PC-3 (cell line): ENCODE measurements around the gene C1QTNF5. TPM values are rescaled to one million over a fixed set of nuclear protein-coding genes. Genes with fewer than 3 reads are reported as not detected.

Source experiments
- ATAC-seq: fragments of 200-7000 bp; cut with Tn5 transposase; 2 replicates; pipeline ENCODE4 v1.9.1; 2020; ENCODE audit warnings: mild to moderate bottlenecking, moderate library complexity
- BruUV-seq: library from RNA; stranded (reverse); fragments of 400-500 nt; replicated peaks from 2 replicates; lab custom pipeline; 2021; lab: Mats Ljungman, UMichigan
- CTCF ChIA-PET: fragments of 300-600 bp; sonication (Branson Sonifier 250); formaldehyde crosslinking; loops from one replicate; lab custom pipeline; 2022; ENCODE audit warnings: antibody characterized with exemption; lab: Charles Lee
- POLR2A ChIA-PET: fragments of 300-600 bp; sonication (Branson Sonifier 250); formaldehyde crosslinking; loops from one replicate; lab custom pipeline; 2022; ENCODE audit warnings: antibody characterized with exemption; ENCODE audit not compliant: unreplicated experiment; lab: Charles Lee
- DNase-seq: peaks from one replicate; pipeline ENCODE4 v3.0.0-alpha.2; 2015
- H2AFZ ChIP-seq: fragments of 300-600 bp; sonication (generic); 2 replicates; pipeline ENCODE4 v1.6.0; 2016; ENCODE audit warnings: antibody characterized with exemption, low read length
- H3F3A ChIP-seq: fragments of 300-600 bp; sonication (generic); one replicate; pipeline ENCODE4 v1.6.0; 2017; ENCODE audit warnings: antibody characterized with exemption, low read length, control low read depth, mild to moderate bottlenecking; ENCODE audit not compliant: unreplicated experiment
- H3K27ac ChIP-seq: fragments of 300-600 bp; sonication (generic); 2 replicates; pipeline ENCODE4 v1.5.1; 2016; ENCODE audit warnings: mild to moderate bottlenecking, low read length
- H3K27me3 ChIP-seq: fragments of 300-600 bp; sonication (generic); 2 replicates; pipeline ENCODE4 v1.6.1; 2016; ENCODE audit warnings: low read length, mixed read lengths
- H3K36me3 ChIP-seq: fragments of 300-600 bp; sonication (generic); 2 replicates; pipeline ENCODE4 v1.6.1; 2016; ENCODE audit warnings: low read depth, mixed run types, low read length, mixed read lengths
- H3K4me1 ChIP-seq: fragments of 300-600 bp; sonication (generic); 2 replicates; pipeline ENCODE4 v1.5.1; 2016; ENCODE audit warnings: low read length; ENCODE audit not compliant: insufficient read depth
- H3K4me2 ChIP-seq: fragments of 300-600 bp; sonication (generic); 2 replicates; pipeline ENCODE4 v1.6.0; 2016; ENCODE audit warnings: low read length
- H3K4me3 ChIP-seq: fragments of 300-600 bp; sonication (generic); 2 replicates; pipeline ENCODE4 v1.5.1; 2016; ENCODE audit warnings: mild to moderate bottlenecking, low read length, mixed read lengths
- H3K79me2 ChIP-seq: fragments of 300-600 bp; sonication (generic); 2 replicates; pipeline ENCODE4 v1.6.1; 2017; ENCODE audit warnings: low read length, mixed read lengths
- H3K9ac ChIP-seq: fragments of 300-600 bp; sonication (generic); 2 replicates; pipeline ENCODE4 v1.6.0; 2016; ENCODE audit warnings: mild to moderate bottlenecking, low read length
- H3K9me2 ChIP-seq: fragments of 300-600 bp; sonication (generic); replicated peaks from 2 replicates; pipeline ENCODE4 v1.6.1; 2016; ENCODE audit warnings: mixed run types, low read length, mixed read lengths
- H3K9me3 ChIP-seq: fragments of 300-600 bp; sonication (generic); 2 replicates; pipeline ENCODE4 v1.6.1; 2016; ENCODE audit warnings: low read length, mixed read lengths
- H4K20me1 ChIP-seq: fragments of 300-600 bp; sonication (generic); 2 replicates; pipeline ENCODE4 v1.6.1; 2016; ENCODE audit warnings: low read length, mixed read lengths
- EZH2 ChIP-seq: fragments of 300-600 bp; sonication (generic); IDR thresholded peaks from one replicate; pipeline ENCODE4 v1.6.1; 2017; ENCODE audit warnings: antibody characterized with exemption, mild to moderate bottlenecking, low read length; ENCODE audit not compliant: unreplicated experiment
- EZH2phosphoT487 ChIP-seq: fragments of 300-600 bp; sonication (generic); IDR thresholded peaks from 2 replicates; pipeline ENCODE4 v1.6.1; 2018; ENCODE audit warnings: mild to moderate bottlenecking, antibody characterized with exemption, low read length, borderline replicate concordance
- intact Hi-C: fragments of 100-400 bp; cut with micrococcal nuclease; formaldehyde crosslinking; loops from 2 replicates; pipeline ENCODE4 v1.9.0; 2023
- total RNA-seq: library from RNA; depleted of rRNA; stranded (reverse); fragments of >200 nt; gene quantifications from 2 replicates; pipeline ENCODE4 v1.2.3, GENCODE V29; 2014
- TF ChIP-seq, protein P1 (sequence below): fragments of 300-600 bp; sonication (generic); conservative IDR thresholded peaks from 2 replicates; pipeline ENCODE4 v1.5.1; 2017; ENCODE audit warnings: antibody characterized with exemption, low read depth, mild to moderate bottlenecking, low read length

C1QTNF5 gene
- total RNA-seq, 1 experiment from 2014 or later, result 2.0 TPM

DNA sequence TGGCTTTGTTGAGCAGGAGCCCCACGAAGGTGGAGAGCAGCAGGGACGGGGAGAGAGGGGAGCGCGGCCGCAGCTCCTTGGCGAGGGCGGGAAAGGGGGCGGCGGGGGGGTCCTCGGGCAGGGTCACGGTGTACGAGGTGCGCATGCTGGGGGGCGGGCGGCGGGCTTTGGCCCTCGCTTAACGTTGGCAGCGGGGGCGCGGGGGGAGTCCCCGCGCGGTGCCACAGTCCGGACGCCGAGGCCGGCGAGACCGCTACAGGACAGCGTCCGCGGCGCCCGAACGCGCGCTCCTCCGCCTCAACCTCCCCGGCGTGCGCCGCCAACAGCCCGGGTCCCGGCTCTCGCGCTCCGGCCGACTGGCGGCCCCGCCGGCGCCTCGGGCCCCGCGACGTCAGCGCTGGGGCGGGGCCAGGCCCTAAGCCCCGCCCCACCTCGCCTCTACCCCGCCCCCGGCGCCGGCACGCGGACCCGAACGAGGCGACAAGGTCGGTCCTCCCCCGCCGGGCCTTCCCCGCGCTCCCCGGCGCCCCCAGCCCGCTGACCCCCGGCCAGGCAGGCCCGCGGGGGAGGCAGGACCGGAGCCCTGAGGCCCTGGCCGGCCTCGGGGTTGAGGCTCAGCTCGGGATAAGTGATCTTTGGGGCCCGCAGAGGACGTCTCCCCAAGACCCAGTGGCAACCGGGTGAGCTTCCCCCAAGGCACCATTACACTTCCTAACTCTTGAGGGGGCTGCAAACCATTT lies 23.3 kb upstream of the C1QTNF5 start:
- H3K4me2 ChIP-seq, result peak overlapping the region; percentile 12; the same call in 1 of the 2 replicates
- H3K27me3 ChIP-seq, result no peaks in the 10 kb centered on the region
- ChIA-PET CTCF (no interaction called here), POLR2A (no interaction called here)
- no TSS peak for BruUV-seq
- TF ChIP-seq, protein P1, sequence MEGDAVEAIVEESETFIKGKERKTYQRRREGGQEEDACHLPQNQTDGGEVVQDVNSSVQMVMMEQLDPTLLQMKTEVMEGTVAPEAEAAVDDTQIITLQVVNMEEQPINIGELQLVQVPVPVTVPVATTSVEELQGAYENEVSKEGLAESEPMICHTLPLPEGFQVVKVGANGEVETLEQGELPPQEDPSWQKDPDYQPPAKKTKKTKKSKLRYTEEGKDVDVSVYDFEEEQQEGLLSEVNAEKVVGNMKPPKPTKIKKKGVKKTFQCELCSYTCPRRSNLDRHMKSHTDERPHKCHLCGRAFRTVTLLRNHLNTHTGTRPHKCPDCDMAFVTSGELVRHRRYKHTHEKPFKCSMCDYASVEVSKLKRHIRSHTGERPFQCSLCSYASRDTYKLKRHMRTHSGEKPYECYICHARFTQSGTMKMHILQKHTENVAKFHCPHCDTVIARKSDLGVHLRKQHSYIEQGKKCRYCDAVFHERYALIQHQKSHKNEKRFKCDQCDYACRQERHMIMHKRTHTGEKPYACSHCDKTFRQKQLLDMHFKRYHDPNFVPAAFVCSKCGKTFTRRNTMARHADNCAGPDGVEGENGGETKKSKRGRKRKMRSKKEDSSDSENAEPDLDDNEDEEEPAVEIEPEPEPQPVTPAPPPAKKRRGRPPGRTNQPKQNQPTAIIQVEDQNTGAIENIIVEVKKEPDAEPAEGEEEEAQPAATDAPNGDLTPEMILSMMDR, result no peak
- TF ChIP-seq EZH2, result no peak
- TF ChIP-seq EZH2phosphoT487, result no peak
- H2AFZ ChIP-seq, result no peak overlapping the region
- no peaks in the 10 kb centered on the region for H3K9me3 ChIP-seq
- H4K20me1 ChIP-seq, result no peaks in the 10 kb centered on the region
- H3K36me3 ChIP-seq, result no peaks in the 10 kb centered on the region
- peak; percentile 49 for DNase-seq
- no peaks in the 10 kb centered on the region for H3K79me2 ChIP-seq
- no peak for ATAC-seq
- no peaks in the 10 kb centered on the region for H3K9me2 ChIP-seq
- no peak overlapping the region for H3K9ac ChIP-seq
- H3K27ac ChIP-seq, result no peak overlapping the region
- H3K4me3 ChIP-seq, result no peak overlapping the region
- intact Hi-C loops, result no loop called here
- peaks cover 5% of the 10 kb centered on the region for H3F3A ChIP-seq
- peaks cover 48% of the 10 kb centered on the region for H3K4me1 ChIP-seq

DNA sequence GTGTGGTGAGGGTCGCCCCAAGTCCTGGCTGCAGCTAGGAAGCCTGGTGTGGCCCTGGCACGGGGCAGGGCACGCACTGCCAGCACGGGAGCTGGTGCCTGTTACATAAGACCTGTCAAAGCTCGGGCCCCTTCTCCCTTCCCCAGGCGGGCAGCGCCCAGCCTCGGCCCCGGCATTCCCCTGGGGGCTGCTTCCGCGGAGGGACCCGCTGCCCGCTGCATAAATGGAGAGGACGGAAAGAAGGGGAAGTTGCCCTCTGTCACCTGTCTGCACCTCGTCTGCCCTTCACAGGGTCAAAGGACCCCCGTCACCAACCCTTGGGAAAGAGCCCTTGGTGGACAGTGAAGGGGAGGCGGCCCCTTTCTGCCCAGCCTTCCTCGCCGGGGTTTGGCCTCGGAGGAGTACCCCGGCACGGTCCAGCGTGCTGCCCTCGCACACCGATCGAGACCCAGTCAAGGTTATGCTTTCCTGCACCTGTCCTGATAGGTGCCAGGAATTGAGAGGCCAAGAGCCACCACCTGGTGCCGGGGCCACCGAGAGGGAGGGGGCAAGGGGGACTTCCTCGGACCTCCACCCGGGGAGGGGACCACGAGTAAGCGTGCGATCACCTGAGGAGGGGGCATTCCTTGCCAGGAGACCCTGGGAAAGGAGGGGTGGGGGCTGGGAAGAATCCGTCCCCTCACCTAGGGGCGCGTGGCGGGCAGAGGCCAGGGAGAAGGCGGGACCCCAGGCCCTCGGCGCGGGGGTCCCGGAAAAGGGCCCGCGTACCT lies 22.6 kb upstream of the C1QTNF5 start:
- TF ChIP-seq, protein P1, result no peak
- TF ChIP-seq EZH2phosphoT487 (no peak), EZH2 (no peak)
- Histone ChIP-seq H3K27me3 (no peaks in the 10 kb centered on the region), H3K9me2 (no peaks in the 10 kb centered on the region), H2AFZ (no peak overlapping the region), H3K36me3 (no peaks in the 10 kb centered on the region), H3K9ac (no peak overlapping the region), H3K79me2 (no peaks in the 10 kb centered on the region), H3K27ac (no peak overlapping the region), H3K4me1 (peaks cover 41% of the 10 kb centered on the region), H3K4me3 (no peak overlapping the region), H3K4me2 (peak overlapping the region; percentile 12; the same call in 1 of the 2 replicates), H3F3A (peaks cover 5% of the 10 kb centered on the region), H3K9me3 (no peaks in the 10 kb centered on the region), H4K20me1 (no peaks in the 10 kb centered on the region)
- BruUV-seq, result no TSS peak
- DNase-seq (no peak), ATAC-seq (no peak)
- ChIA-PET POLR2A (no interaction called here), CTCF (interaction anchor here (1.1 kb wide), 1 partner anchor 25 kb away, joined by 3 read pairs; no protein-coding TSS in a partner anchor)
- intact Hi-C loops, result no loop called here

DNA sequence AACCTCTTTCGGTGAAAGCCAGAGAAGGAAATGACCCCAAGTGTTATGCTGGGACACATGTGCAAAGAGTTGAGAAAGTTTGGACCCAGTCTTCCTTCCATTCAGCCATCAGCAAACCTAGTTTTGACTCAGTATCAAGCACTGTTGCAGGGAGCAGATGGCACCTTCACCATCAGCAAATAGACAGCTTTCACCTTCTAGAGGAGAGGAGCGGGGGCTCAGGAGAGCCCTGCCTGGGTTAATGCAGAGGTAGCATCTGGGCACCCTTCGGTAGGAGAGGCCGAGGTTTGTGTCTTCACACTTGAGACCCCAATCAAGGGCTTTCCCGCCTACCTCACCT lies 22.0 kb upstream of the C1QTNF5 start:
- no TSS peak for BruUV-seq
- intact Hi-C loops, result no loop called here
- TF ChIP-seq, protein P1, result no peak
- no peak for TF ChIP-seq EZH2
- no peak for TF ChIP-seq EZH2phosphoT487
- no peak overlapping the region for H2AFZ ChIP-seq
- ATAC-seq, result no peak
- no peaks in the 10 kb centered on the region for H3K36me3 ChIP-seq
- ChIA-PET POLR2A (no interaction called here), CTCF (interaction anchor here (0.7 to 1.1 kb wide), 2 partner anchors 25 to 260 kb away, joined by 3 read pairs; no protein-coding TSS in a partner anchor)
- no peaks in the 10 kb centered on the region for H3K9me2 ChIP-seq
- no peaks in the 10 kb centered on the region for H3K9me3 ChIP-seq
- no peaks in the 10 kb centered on the region for H3K27me3 ChIP-seq
- no peak overlapping the region for H3K9ac ChIP-seq
- no peaks in the 10 kb centered on the region for H3K79me2 ChIP-seq
- no peak overlapping the region for H3K4me2 ChIP-seq
- no peak overlapping the region for H3K4me3 ChIP-seq
- no peak overlapping the region for H3K27ac ChIP-seq
- no peak for DNase-seq
- peaks cover 5% of the 10 kb centered on the region for H3F3A ChIP-seq
- no peaks in the 10 kb centered on the region for H4K20me1 ChIP-seq
- peaks cover 36% of the 10 kb centered on the region for H3K4me1 ChIP-seq
